Endodermal cell (in vitro differentiated cells): ENCODE results near the gene TMCO4. TPM values are rescaled to one million over a fixed set of nuclear protein-coding genes. Genes with fewer than 3 reads are reported as not detected.
A peak's percentile ranks its signal among the peaks of the same experiment; 100 is the strongest.

Source experiments
- DNase-seq: peaks from one replicate; pipeline ENCODE4 v3.0.0-alpha.2; 2017
- H3K27ac ChIP-seq: 2 replicates; pipeline ENCODE4 v1.5.1; 2013; ENCODE audit warnings: mild to moderate bottlenecking, low read depth, low read length, moderate library complexity
- H3K27me3 ChIP-seq: 2 replicates; pipeline ENCODE4 v1.6.1; 2013; ENCODE audit warnings: mild to moderate bottlenecking, low read length, moderate library complexity; ENCODE audit not compliant: insufficient read depth, control insufficient read depth, poor library complexity, severe bottlenecking
- H3K36me3 ChIP-seq: 2 replicates; pipeline ENCODE4 v1.7.0; 2013; ENCODE audit warnings: mild to moderate bottlenecking, low read length, moderate library complexity; ENCODE audit not compliant: control insufficient read depth, insufficient read depth
- H3K4me1 ChIP-seq: one replicate; pipeline ENCODE4 v1.7.0; 2013; ENCODE audit warnings: low read length; ENCODE audit not compliant: control insufficient read depth, insufficient read depth
- H3K4me3 ChIP-seq: 2 replicates; pipeline ENCODE4 v1.5.1; 2013; ENCODE audit warnings: mild to moderate bottlenecking, low read length, moderate library complexity
- H3K9ac ChIP-seq: 2 replicates; pipeline ENCODE4 v1.6.1; 2013; ENCODE audit warnings: mild to moderate bottlenecking, low read length, moderate library complexity; ENCODE audit not compliant: poor library complexity, severe bottlenecking; ENCODE audit errors: extremely low read depth
- H3K9me3 ChIP-seq: 2 replicates; pipeline ENCODE4 v1.6.1; 2013; ENCODE audit warnings: mild to moderate bottlenecking, low read length, moderate library complexity; ENCODE audit not compliant: control insufficient read depth
- H3K27ac Mint-ChIP-seq: 2 replicates; pipeline ENCODE4 v1.8.0; 2020; ENCODE audit warnings: mixed read lengths
- H3K27me3 Mint-ChIP-seq: 2 replicates; pipeline ENCODE4 v1.8.0; 2021; ENCODE audit warnings: mild to moderate bottlenecking, mixed read lengths; ENCODE audit not compliant: insufficient read depth
- H3K36me3 Mint-ChIP-seq: 2 replicates; pipeline ENCODE4 v1.8.0; 2020; ENCODE audit warnings: low read depth, mixed read lengths
- H3K4me1 Mint-ChIP-seq: 2 replicates; pipeline ENCODE4 v1.8.0; 2020; ENCODE audit warnings: mixed read lengths
- H3K4me3 Mint-ChIP-seq: 2 replicates; pipeline ENCODE4 v1.8.0; 2020; ENCODE audit warnings: mild to moderate bottlenecking, moderate library complexity, mixed read lengths
- H3K9me3 Mint-ChIP-seq: 2 replicates; pipeline ENCODE4 v1.8.0; 2020; ENCODE audit warnings: mild to moderate bottlenecking, mixed read lengths
- WGBS, 2 experiments: methylation state at CpG; one replicate each; pipeline versions ENCODE4 v1.1.5 to v1.1.7; 2013; ENCODE audit warnings: missing lambda C conversion rate in 2 of 2, mixed read lengths in 1 of 2; ENCODE audit not compliant: insufficient coverage in 1 of 2, insufficient read length in 1 of 2; 5-methylcytosine and 5-hydroxymethylcytosine counted together
- total RNA-seq, 2 donors: library from RNA; stranded (reverse); fragmentation: NEBNext Ultra II Directional in 1 of 2; extraction: Animal tissue kit (Norgen Biotek cat#: 25700) in 1 of 2; gene quantifications; 2 replicates in 1 of 2; 3 replicates in 1 of 2; pipeline ENCODE4 v1.2.1, GENCODE V29; 2021
- TF ChIP-seq, protein P1 (sequence below): fragments of 200-600 bp; sonication (generic); conservative IDR thresholded peaks from 2 replicates; pipeline ENCODE4 v1.5.0; 2021; ENCODE audit warnings: antibody characterized with exemption, mild to moderate bottlenecking

TMCO4 gene
- total RNA-seq, 2 donors from 2014 or later: 6.2 to 6.6 TPM

DNA sequence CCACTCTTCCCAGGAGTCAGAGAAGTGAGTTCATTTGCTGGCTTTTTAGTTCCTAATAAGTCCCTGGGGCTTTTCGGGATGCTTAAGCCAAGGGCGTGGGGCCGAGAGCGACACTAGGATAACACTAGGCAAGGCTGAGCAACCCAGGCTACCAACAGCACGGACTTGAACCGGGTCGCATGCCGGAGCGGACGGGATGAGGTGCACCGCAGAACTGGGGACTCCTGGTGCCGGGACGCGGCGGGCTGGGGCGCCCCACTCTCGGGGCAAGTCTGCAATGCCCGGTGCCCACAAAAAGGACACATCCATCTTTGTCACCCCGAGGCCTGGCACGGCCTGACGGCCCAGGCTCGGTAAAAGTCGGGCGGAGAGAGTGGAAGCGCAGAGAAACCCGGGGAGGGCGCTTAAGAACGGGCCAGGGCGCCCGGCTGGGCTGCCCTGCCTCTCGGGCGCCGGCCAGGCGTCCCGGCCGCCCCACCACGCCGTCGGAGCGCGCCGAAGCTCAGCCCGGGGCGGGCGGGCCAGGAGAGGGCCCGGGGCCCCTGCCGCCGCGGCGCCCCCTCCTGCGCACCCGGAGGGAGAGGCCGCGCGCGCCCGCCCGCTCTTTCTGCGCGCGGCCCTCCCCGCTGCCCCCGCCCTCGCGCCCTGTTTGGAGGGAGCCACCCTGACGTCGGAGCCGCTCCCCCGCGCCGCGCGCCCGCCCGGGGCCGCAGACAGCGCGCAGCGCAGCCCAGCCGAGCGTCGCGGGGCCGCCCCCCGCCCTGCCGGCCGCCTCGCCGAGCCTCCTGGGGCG, 155.9 kb downstream of the TMCO4 start, which contains the start of gene NBL1:
NBL1 (plus strand) TSS at position 710 of the 793 bp plus-strand sequence. CDS start 10,720 bp downstream, outside the sequence.
- TF ChIP-seq, protein P1, sequence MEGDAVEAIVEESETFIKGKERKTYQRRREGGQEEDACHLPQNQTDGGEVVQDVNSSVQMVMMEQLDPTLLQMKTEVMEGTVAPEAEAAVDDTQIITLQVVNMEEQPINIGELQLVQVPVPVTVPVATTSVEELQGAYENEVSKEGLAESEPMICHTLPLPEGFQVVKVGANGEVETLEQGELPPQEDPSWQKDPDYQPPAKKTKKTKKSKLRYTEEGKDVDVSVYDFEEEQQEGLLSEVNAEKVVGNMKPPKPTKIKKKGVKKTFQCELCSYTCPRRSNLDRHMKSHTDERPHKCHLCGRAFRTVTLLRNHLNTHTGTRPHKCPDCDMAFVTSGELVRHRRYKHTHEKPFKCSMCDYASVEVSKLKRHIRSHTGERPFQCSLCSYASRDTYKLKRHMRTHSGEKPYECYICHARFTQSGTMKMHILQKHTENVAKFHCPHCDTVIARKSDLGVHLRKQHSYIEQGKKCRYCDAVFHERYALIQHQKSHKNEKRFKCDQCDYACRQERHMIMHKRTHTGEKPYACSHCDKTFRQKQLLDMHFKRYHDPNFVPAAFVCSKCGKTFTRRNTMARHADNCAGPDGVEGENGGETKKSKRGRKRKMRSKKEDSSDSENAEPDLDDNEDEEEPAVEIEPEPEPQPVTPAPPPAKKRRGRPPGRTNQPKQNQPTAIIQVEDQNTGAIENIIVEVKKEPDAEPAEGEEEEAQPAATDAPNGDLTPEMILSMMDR: no peak
- peaks cover 11% of the 10 kb centered on the region for H3K4me1 ChIP-seq
- peak; percentile 76 for DNase-seq
- WGBS, 2 experiments: 8 to 9% methylated on average over 18 to 90 of the region's 90 CpGs
- Mint-ChIP-seq H3K9me3 (no peaks in the 10 kb centered on the region), H3K4me3 (peak within 1 kb of the TSS; percentile 86), H3K36me3 (no peaks in the 10 kb centered on the region), H3K27me3 (peaks cover 43% of the 10 kb centered on the region), H3K27ac (peak within 1 kb of the TSS; percentile 86), H3K4me1 (peaks cover 27% of the 10 kb centered on the region)
- no peak within 1 kb of the TSS for H3K27ac ChIP-seq
- H3K9ac ChIP-seq: peak within 1 kb of the TSS; percentile 82
- H3K9me3 ChIP-seq: no peaks in the 10 kb centered on the region
- H3K36me3 ChIP-seq: no peaks in the 10 kb centered on the region
- peaks cover 13% of the 10 kb centered on the region for H3K27me3 ChIP-seq
- peak within 1 kb of the TSS; percentile 86 for H3K4me3 ChIP-seq

DNA sequence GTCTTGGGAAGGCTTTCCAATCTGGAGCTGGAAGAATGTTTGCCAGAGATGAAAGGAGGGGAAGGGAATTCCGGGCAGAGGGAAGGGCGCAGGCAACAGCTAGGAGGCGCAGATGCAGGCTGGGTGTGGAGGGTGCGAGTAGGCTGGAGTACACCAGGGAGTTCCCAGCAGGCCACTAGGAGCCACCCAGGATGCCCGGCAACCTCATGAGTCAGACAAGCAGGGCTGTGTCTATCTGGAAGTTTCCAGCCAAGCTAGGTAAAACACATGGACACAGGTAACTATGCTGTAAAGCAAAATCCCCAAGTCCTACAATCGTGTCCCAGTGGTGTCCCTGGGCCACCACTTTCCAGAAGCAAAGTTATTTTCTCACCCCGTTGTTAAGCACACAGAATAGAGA, 156.6 kb downstream of the TMCO4 start:
- H3K4me3 ChIP-seq: peak overlapping the region; percentile 74
- peaks cover 11% of the 10 kb centered on the region for H3K4me1 ChIP-seq
- 67 to 74% methylated on average over 6 to 7 of the region's 7 CpGs for WGBS, 2 experiments
- peak overlapping the region; percentile 57 for H3K9ac ChIP-seq
- Mint-ChIP-seq H3K9me3 (no peaks in the 10 kb centered on the region), H3K27me3 (peaks cover 43% of the 10 kb centered on the region), H3K27ac (peak overlapping the region; percentile 53), H3K4me3 (peak overlapping the region; percentile 65), H3K4me1 (peaks cover 27% of the 10 kb centered on the region), H3K36me3 (no peaks in the 10 kb centered on the region)
- no peak overlapping the region for H3K27ac ChIP-seq
- DNase-seq: peak; percentile 62
- no peaks in the 10 kb centered on the region for H3K36me3 ChIP-seq
- no peaks in the 10 kb centered on the region for H3K9me3 ChIP-seq
- TF ChIP-seq, protein P1: peak; percentile 11
- peaks cover 13% of the 10 kb centered on the region for H3K27me3 ChIP-seq

DNA sequence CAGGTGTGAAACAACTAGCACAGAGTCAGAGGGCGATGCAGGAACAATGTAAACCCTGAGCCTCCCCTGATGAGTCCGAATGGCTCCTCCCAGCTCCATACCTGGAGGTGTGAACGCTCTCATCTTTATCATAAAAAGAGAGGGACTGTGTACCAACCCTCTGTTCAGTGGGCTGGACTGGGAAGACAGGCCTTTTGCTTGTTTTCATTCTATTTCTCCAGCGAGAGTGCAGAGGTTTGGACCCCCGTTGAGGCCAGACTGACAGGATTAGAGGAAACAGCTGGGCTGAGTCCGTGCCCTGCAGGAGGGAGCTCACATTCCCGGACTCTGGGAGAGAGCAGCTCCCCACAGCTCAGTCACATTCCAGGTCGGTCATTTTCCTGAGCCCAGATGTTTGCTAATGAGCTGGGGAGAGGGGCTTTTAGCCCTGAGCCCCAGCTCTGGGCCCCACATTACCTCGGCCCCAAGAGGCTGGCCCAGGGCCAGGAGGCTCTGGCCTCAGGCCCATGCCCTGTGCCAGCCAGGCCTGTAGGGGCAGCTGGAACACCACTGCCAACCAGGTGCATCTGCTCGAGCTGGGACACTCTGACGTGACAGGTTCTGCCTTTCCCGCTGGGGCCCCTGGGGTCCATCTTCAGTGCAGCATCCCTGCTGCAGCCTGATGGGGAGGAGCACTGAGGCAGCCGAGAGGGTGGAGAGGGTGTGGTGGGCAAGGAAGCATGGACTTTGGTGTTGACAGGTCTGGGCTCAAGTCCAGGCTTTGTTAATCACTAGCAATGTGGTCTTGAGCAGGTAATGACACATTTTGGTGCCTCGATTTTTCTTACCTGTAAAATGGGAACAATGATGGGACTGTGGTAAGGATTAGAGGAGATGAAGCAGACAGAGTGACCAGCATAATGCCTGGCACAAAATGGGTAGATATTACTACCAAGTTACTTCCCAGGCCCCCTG, 159.1 kb downstream of the TMCO4 start:
- no peak overlapping the region for H3K4me3 ChIP-seq
- peak; percentile 92 for DNase-seq
- H3K4me1 ChIP-seq: peaks cover 11% of the 10 kb centered on the region
- H3K36me3 Mint-ChIP-seq: no peaks in the 10 kb centered on the region
- H3K9me3 ChIP-seq: no peaks in the 10 kb centered on the region
- no peak overlapping the region for H3K4me3 Mint-ChIP-seq
- no peaks in the 10 kb centered on the region for H3K9me3 Mint-ChIP-seq
- WGBS, 2 experiments: 31 to 35% methylated on average over 7 to 14 of the region's 14 CpGs
- H3K4me1 Mint-ChIP-seq: peaks cover 24% of the 10 kb centered on the region
- TF ChIP-seq, protein P1: peak; percentile 58
- H3K9ac ChIP-seq: peak overlapping the region; percentile 24
- H3K36me3 ChIP-seq: no peaks in the 10 kb centered on the region
- peaks cover 35% of the 10 kb centered on the region for H3K27me3 Mint-ChIP-seq
- peaks cover 13% of the 10 kb centered on the region for H3K27me3 ChIP-seq
- peak overlapping the region; percentile 85 for H3K27ac Mint-ChIP-seq
- no peak overlapping the region for H3K27ac ChIP-seq
